ENCODE results near the gene PAX9.

The PAX9 gene

DNA sequence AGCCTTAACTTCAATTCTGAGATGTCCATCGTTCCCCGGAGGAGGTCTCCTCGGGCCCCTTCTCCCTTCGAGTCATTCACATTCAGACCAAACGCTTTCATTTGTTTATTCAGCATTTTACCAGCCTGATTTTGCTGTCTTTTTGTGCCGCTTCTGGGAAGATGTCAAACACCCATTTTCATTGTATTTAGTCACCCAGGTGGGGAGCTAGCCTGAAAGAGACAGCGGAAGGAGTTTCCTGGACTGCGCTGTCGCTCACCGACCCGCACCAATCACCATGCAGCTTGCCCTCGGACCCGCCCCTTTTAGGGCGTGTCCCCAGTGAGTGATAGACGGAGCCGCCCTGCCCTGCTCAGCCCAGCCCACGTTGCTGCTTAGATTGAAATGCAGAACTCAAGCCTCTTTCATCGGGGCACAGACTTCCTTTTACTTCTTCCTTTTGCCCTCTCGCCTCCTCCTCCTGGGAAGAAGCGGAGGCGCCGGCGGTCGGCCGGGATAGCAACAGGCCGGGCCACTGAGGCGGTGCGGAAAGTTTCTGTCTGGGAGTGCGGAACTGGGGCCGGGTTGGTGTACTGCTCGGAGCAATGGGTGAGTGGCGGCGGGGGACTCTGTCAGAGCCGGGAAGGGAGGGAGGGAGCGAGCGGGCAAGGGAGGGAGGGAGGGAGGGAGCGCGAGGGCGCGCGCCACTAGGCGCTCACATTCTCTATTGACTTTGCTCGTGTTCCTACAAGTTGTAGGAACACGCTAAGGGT lies at the start of gene PAX9:
TSS of gene PAX9 (plus strand) at position 355 of the 752 bp plus-strand sequence. CDS start at position 585, 230 bp downstream.
- DNase-seq (ENCODE audit: low read depth in 2 of 2, low spot score in 1 of 2) = no peak

DNA sequence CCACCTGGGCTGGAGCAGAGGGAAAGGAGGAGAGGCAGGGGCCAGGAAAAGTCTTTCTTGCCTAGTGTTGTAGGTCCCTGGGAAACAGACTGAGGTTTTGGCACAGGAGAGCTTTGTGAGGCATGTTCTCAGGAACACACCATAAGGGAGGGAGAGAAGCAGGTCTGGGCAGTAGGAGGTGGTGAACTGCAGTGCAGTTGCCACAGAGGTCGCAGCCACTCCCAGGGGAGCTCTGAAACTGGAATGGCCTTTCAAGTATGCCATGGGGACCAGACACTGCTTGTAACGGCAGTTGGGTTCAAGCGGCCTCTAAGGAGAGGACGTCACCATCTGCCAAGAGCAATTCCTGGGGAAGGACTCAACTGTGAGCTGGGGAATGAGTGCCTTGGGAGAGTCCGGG lies 43.8 kb upstream of the PAX9 start:
- DNase-seq (ENCODE audit: low read depth in 2 of 2, low spot score in 1 of 2) = no peak

DNA sequence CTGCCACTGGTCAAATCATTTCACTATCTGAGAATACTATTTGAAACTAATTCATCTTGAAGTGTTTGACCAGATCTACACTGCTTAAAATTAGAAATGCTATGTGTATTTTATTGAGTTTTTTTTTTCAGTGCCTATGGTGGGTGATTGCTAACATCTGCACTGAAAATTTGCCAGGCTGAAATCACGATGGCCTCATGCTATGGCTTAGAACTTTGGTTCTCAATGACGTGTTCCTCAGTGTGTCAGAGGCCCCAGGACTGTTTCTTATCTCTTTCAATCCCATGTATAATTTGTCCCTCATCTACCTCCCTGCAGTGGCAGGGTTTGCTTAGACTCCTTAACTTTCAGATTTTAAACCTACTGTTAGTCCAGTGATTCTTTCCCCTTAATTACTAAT lies 43.0 kb upstream of the PAX9 start:
- DNase-seq (ENCODE audit: low read depth in 2 of 2, low spot score in 1 of 2) = no peak

GRCh38 chr14:36619131-36619530 lies 42.5 kb upstream of the PAX9 start:
- DNase-seq (ENCODE audit: low read depth in 2 of 2, low spot score in 1 of 2) = no peak

GRCh38 chr14:36619853-36620252 lies 41.8 kb upstream of the PAX9 start:
- no peak for DNase-seq (ENCODE audit: low read depth in 2 of 2, low spot score in 1 of 2)

- no peak for DNase-seq (ENCODE audit: low read depth in 2 of 2, low spot score in 1 of 2)
These were observed 36.6 kb upstream of the PAX9 start for GRCh38 chr14:36625014-36625413.

GRCh38 chr14:36625436-36625835 lies 36.2 kb upstream of the PAX9 start:
- DNase-seq (ENCODE audit: low read depth in 2 of 2, low spot score in 1 of 2) = no peak

- no peak for DNase-seq (ENCODE audit: low read depth in 2 of 2, low spot score in 1 of 2)
These were observed 35.5 kb upstream of the PAX9 start for GRCh38 chr14:36626151-36626550.

DNA sequence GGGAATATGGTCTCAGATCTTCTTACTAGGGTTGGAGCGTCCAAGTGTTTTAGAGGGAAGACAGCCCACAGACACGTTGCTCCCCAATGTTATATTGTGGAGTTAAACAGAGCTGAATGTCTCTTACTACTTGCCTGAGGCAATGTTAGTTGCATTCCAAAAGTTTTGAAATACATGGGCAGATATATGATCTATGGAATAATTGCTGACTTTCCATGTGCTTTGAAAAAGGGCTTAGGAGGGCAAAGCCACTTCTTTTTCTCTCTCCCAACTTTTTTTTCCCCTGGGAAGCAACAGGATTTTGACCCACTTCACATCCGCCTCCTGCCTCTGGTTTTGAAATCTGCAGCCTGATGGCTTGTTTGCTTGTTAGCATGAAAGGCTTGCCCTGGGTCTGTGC lies 33.7 kb upstream of the PAX9 start:
- DNase-seq (ENCODE audit: low read depth in 2 of 2, low spot score in 1 of 2) = no peak

DNA sequence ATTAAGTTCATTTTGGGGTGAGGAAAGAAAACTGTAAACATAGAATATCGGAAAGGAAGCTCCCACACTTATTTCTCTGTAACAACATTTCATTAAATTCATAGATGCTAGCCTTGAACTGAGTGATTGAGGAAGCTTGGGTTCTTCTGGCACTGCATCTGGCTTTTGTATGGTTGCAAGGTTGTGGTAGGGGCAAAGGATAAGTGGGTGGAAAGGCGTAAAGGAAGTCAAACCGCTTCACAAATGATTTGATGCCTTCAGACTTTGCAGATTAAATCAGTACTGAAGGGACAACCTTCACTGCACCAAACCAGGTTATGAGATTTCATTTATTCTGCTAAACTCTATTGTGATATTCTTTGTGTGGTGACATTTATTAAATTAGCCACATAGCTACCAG lies 28.1 kb upstream of the PAX9 start:
- no peak for DNase-seq (ENCODE audit: low read depth in 2 of 2, low spot score in 1 of 2)

- DNase-seq (ENCODE audit: low read depth in 2 of 2, low spot score in 1 of 2) = no peak
These were observed 14.8 kb upstream of the PAX9 start for GRCh38 chr14:36646664-36647416.

DNA sequence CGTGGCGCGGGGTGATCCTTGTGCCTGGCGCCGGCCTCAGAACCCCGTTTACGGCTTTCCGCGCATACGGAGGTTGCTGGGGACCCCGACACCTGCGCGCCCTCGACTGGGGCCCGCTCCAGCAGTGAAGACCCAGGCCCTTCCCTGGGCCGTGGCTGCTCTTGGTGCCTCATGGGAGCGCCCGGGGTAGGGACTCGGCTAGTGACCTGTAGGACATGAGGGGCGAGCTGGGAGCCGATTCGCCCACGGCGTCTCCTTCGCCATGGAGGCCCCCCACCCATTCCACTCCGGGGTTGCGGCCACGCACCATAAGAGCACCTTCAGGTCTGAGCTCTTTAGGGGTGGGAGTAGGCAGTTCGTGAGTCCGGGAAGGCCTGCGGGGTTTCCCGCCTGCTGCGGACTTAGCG lies 14.2 kb upstream of the PAX9 start:
- no peak for DNase-seq (ENCODE audit: low read depth in 2 of 2, low spot score in 1 of 2)

DNA sequence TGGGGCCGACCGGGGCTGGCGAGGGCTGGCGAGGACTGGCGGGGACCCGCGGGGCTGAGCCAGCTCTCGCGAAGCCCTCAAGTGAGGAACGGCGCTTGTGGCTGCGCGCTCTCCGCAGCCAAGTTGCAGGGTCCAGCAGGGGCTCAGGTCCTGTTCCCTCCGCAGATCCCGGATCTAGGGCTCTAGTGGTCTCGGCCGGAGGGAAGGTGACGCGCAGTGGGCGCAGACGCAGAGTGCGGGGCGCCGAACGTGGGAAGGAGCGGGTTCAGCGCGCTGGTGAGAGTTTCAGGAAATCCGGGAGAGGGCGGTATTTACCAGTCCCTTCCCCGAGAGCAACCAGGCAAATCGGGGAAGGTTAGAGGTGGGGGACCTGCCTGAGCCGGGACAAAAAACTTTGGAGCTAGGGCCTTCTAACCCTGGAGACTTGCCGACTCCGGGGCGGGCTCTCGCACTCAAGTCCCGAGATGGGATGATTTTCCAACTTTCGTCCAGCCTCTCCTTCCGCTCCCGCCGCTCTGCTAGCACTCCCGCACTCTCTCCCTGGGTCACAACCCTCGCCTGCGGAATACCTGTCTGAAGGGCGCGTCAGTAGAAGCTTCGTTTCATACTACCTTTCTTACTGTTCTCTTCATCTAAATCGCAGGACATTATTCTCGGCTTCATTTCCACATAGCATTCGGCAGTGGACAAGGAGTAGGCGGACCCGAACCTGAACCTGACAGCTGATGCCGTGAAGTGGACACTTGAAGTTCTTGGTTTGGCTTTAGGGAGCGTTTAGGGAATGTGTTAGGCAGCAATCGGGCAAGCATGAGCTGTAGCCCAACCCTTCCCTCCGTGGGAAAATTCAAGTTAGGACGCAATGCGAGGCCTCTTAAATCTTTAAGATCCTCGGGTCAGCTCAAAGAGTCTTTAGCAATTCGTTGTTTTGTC lies 13.6 kb upstream of the PAX9 start:
- DNase-seq (ENCODE audit: low read depth in 2 of 2, low spot score in 1 of 2) = no peak

DNA sequence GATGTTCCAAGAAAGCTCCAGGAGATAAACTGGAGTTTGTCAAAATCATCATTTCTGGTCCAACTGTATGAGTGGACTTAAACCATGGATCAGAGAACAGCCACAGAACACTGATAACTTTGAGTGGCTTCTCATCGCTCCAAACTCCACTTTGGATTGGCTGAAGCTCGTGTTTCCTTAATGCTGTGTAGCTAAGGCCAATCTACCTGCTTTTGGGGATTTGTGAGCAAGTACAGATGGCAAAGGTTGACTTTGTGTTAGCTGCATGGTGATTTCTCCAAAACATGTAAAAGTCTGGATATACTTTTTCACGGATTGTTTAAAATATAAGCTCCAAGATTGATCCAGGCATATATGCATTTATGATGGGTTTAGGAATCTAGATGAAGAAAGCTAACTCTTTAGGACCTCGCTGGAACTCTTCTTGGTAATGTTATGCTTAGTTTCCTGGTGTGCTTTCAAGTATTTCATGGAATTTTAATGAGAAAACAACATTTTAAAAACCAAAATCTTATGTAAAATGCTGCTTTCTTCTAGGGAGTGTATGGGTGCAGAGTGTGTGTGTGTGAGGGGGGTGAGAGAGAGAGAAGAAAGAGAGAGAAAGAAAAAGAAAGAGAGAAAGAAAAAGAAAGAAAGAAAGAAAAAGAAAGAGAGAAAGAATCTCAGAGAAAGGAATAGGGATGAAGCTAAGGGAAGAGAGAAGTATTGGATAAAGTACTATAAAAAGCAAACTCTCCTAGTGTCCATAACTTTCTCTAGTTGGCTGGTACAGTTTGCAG lies 11.6 kb upstream of the PAX9 start:
- no peak for DNase-seq (ENCODE audit: low read depth in 2 of 2, low spot score in 1 of 2)

DNA sequence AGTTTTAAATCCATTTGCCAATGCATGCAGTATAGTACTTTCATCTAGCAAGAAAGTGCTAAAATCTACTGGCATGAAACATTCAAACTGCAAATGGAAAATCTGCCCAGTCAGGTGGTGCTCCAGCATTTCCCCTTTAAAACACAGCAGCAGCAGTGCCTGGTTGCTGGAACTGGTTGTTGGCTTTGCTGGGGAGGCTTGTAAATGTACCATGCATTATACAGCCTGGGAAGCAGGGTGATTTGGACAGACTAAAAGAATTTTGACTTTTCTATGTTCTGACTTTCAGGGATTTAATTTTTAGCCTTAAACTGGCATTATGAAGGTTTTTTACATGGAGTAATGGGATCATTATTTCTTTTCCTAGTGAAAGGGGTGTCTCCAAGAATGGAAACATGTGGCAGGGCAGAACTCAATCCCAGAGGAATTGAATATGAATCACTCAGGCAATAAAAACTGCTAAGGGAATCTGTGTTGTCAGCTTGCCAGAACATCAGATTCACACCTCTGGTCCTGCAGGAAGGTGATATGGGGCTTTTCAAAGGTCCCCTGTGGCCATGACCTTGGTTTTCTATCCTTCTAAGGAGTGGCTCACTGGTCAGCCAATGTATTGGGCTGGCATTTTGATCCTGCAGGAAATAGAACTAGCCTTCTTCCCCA lies 9.0 kb upstream of the PAX9 start:
- DNase-seq (ENCODE audit: low read depth in 2 of 2, low spot score in 1 of 2) = no peak

- DNase-seq (ENCODE audit: low read depth in 2 of 2, low spot score in 1 of 2) = no peak
These were observed 8.2 kb upstream of the PAX9 start for GRCh38 chr14:36653413-36653812.

- DNase-seq (ENCODE audit: low read depth in 2 of 2, low spot score in 1 of 2) = no peak
These were observed 7.5 kb upstream of the PAX9 start for GRCh38 chr14:36653962-36654793.

- no peak for DNase-seq (ENCODE audit: low read depth in 2 of 2, low spot score in 1 of 2)
These were observed 6.8 kb upstream of the PAX9 start for GRCh38 chr14:36654794-36655381.

- DNase-seq (ENCODE audit: low read depth in 2 of 2, low spot score in 1 of 2) = no peak
These were observed 6.1 kb upstream of the PAX9 start for GRCh38 chr14:36655571-36655962.
